Activated CD4-positive, alpha-beta T cell treated with anti-CD3 and anti-CD28 coated beads for 48 hours (primary cell): ENCODE results near the gene CCT3.
"Not testable (repeated sequence)": the region's sequence is repeated elsewhere in the genome, so short reads cannot be mapped to it uniquely, and the experiment has no call there.

Experiments used
- DNase-seq: peaks from one replicate; pipeline ENCODE4 v3.0.0-alpha.2; 2020

CCT3 gene

GRCh38 chr1:156368157-156368658, 30.1 kb upstream of the CCT3 start:
- no peak for DNase-seq

GRCh38 chr1:156367383-156368156, 29.5 kb upstream of the CCT3 start:
- no peak for DNase-seq

- DNase-seq = no peak
Observed at GRCh38 chr1:156366378-156367166, 28.5 kb upstream of the CCT3 start.

- no peak for DNase-seq
Observed at GRCh38 chr1:156365754-156366153, 27.7 kb upstream of the CCT3 start.

- no peak for DNase-seq
Observed at GRCh38 chr1:156360534-156360933, 22.4 kb upstream of the CCT3 start.

GRCh38 chr1:156359973-156360372, 21.9 kb upstream of the CCT3 start:
- no peak for DNase-seq

- no peak for DNase-seq
Observed at GRCh38 chr1:156359249-156359648, 21.2 kb upstream of the CCT3 start.

- DNase-seq = no peak
Observed at GRCh38 chr1:156358641-156359040, 20.5 kb upstream of the CCT3 start.

- no peak for DNase-seq
Observed at GRCh38 chr1:156357977-156358376, 19.9 kb upstream of the CCT3 start.

GRCh38 chr1:156356875-156357534, 18.9 kb upstream of the CCT3 start:
- DNase-seq = peak; percentile 75

GRCh38 chr1:156356262-156356874, 18.3 kb upstream of the CCT3 start:
- DNase-seq = peak; percentile 14

DNA sequence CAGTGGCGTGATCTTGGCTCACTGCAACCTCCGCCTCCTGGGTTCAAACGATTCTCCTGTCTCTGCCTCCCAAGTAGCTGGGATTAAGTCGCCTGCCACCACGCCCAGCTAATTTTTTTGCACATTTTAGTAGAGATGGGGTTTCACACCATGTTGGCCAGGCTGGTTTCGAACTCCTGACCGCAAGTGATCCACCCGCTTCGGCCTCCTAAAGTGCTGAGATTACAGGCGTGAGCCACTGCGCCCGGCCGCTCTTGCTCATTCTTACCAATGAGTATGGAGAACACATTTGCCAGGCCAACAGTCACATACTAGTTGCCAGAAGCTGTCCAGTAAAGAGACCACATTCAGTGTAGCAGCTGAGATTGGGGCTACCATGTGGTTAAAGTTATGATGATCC, 14.4 kb upstream of the CCT3 start:
- DNase-seq = not testable (repeated sequence)

GRCh38 chr1:156347331-156347730, 9.2 kb upstream of the CCT3 start:
- no peak for DNase-seq

- no peak for DNase-seq
Observed at GRCh38 chr1:156346636-156347035, 8.5 kb upstream of the CCT3 start.

DNA sequence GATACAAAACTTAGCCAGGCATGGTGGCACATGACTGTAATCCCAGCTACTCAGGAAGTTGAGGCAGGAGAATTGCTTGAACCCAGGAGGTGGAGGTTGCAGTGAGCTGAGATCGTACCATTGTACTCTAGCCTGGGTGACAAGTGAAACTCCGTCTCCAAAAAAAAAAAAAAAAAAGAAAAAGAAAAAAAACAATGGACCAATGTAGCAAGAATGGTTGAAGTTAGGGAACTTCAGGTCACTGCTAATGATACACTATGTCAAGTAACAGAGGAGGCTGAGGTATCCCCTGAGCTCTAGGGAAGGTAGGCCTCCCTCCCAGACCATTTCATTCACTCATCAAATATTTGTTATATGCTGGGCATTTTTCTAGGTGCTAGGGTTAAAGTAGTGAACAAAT, 7.9 kb upstream of the CCT3 start:
- DNase-seq = not testable (repeated sequence)

DNA sequence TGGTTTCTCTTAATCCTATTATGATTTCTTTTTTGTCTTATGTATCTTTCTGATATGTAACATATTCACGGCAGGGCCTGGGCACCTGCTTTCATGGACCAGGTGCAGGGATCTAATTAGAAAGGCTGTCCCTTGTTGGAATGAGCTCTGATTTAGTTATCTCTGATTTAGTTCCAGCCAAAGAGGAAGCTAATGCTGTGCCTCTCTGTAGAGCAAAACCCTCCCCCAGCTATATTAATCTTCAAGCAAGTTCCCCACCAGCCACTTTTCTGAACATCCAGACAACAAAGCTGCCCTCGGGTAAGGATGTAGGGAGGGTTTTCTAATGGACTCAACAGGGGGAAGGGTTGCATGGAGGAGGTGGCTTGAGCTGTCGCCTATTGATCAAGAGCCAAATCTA, 6.3 kb upstream of the CCT3 start:
- no peak for DNase-seq

GRCh38 chr1:156342166-156342955, 4.3 kb upstream of the CCT3 start:
- DNase-seq = no peak

DNA sequence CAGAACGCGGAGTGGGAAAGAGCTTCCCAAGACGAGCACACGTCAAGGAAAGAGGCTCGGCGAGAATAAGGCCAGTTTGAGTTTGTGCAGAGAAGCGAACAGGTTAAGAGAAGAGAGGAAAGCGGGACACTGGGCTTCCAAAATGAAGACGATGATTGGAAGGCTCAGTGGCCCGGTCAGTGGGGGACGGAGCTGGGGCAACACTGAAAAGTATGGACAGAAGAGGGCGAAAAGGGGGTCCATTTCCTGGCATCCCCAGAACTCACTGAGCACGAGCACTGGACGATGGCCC, 258 bp downstream of the CCT3 start:
- peak; percentile 37 for DNase-seq

DNA sequence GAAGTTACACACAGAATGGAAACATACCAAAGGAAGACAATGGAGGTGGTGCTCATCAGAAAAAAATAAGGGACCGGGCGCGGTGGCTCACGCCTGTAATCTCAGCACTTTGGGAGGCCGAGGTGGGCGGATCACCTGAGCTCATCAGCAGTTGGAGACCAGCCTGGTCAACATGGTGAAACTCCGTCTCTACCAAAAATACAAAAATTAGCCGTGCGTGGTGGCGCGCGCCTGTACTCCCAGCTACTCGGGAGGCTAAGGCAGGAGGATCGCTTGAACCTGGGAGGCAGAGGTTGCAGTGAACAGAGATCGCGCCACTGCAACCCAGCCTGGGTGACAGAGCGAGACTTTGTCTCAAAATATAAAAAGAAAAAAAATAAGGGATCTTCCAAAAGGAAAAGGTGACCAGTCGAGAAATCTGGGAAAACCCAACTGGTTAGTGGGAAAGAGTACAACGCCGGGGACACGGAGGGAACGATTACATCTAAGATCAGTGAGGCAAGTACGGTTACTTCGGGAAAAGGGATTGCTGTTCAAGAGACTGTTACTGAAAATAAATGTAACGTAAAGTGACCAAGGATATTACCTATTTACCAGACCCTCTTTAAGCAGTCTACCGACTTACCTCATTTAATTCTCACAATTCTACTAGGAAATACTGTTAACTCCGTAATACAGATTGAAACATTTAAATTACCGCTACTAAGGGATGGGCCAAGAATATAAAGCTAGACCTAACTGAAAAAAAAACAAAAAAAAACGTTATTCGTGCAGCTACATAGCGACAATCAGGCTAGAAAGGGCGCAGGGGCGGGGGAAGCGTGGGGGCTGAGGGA, 822 bp downstream of the CCT3 start:
- peak; percentile 24 for DNase-seq

GRCh38 chr1:156336242-156336641, 1.9 kb downstream of the CCT3 start:
- DNase-seq = peak; percentile 22

DNA sequence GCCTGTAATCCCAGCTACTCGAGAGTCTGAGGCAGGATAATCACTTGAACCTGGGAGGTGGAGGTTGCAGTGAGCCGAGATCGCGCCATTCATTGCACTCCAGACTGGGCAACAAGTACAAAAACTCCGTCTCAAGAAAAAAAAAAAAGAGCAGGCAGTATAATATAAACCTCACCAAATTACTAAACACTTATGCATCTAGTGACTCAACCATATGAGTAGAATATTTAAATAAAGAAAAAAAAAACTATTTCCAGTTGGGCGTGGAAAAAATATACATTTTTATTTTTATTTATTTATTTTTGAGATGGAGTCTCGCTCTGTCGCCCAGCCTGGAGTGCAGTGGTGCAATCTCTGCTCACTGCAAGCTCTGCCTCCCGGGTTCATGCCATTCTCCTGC, 14.9 kb downstream of the CCT3 start:
- not testable (repeated sequence) for DNase-seq

GRCh38 chr1:156320560-156320959, 17.5 kb downstream of the CCT3 start:
- no peak for DNase-seq
